Spinal cord (tissue), 10 donors: ENCODE results near the gene ISG20L2. TPM values are rescaled to one million over a fixed set of nuclear protein-coding genes. Genes with fewer than 3 reads are reported as not detected.

Experiments
- DNase-seq, 6 donors: peaks; one replicate each; pipeline versions ENCODE4 v3.0.0 to v3.0.0-alpha.2; 2013 to 2015; ENCODE audit warnings: low spot score in 6 of 6, low read depth in 4 of 6
- H3K27ac ChIP-seq: one replicate; pipeline ENCODE4 v1.5.1; 2013; ENCODE audit warnings: low read depth, low read length, control low read depth
- H3K27me3 ChIP-seq: one replicate; pipeline ENCODE4 v1.6.1; 2013; ENCODE audit warnings: low read length; ENCODE audit not compliant: control insufficient read depth, insufficient read depth
- H3K36me3 ChIP-seq: one replicate; pipeline ENCODE4 v1.6.1; 2013; ENCODE audit warnings: low read length; ENCODE audit not compliant: control insufficient read depth, insufficient read depth
- H3K4me1 ChIP-seq: one replicate; pipeline ENCODE4 v1.6.1; 2013; ENCODE audit warnings: low read length; ENCODE audit not compliant: control insufficient read depth, insufficient read depth
- H3K4me3 ChIP-seq: one replicate; pipeline ENCODE4 v1.5.1; 2013; ENCODE audit warnings: low read depth, low read length, control low read depth
- H3K9me3 ChIP-seq: one replicate; pipeline ENCODE4 v1.6.1; 2013; ENCODE audit warnings: low read length; ENCODE audit not compliant: control insufficient read depth, insufficient read depth
- WGBS: methylation state at CpG from one replicate; pipeline ENCODE4 v1.1.5; 2013; ENCODE audit warnings: missing lambda C conversion rate; ENCODE audit not compliant: insufficient coverage; 5-methylcytosine and 5-hydroxymethylcytosine counted together
- polyA plus RNA-seq, 2 donors: library from polyadenylated mRNA; unstranded; fragments of 120-200 nt; gene quantifications; one replicate each; pipeline ENCODE4 v1.2.1, GENCODE V29; 2013; ENCODE audit not compliant: insufficient read length in 2 of 2
- total RNA-seq, 2 donors: library from RNA; depleted of rRNA in 1 of 2; stranded (reverse); fragments of 120-200 nt in 1 of 2; fragments of >200 nt in 1 of 2; gene quantifications; one replicate each; pipeline versions ENCODE4 v1.2.3 to v1.2.4, GENCODE V29; 2013 to 2014
- donor health status: healthy.

Gene ISG20L2
- total and polyA plus RNA-seq, 4 donors = 9.2 to 39.2 (median 32.0) TPM

- 51% methylated on average over 4 of the region's 7 CpGs for WGBS
- H3K4me1 ChIP-seq = peaks cover 40% of the 10 kb centered on the region
- peak overlapping the region; percentile 92 for H3K4me3 ChIP-seq
- H3K27me3 ChIP-seq = no peaks in the 10 kb centered on the region
- DNase-seq = no peak
- peaks cover 27% of the 10 kb centered on the region for H3K36me3 ChIP-seq
- H3K9me3 ChIP-seq = no peaks in the 10 kb centered on the region
- no peak overlapping the region for H3K27ac ChIP-seq
These were observed 1.1 kb downstream of the ISG20L2 start for GRCh38 chr1:156727492-156727891.

GRCh38 chr1:156726549-156727226 lies 1.9 kb downstream of the ISG20L2 start:
- peaks cover 40% of the 10 kb centered on the region for H3K4me1 ChIP-seq
- no peak overlapping the region for H3K27ac ChIP-seq
- H3K36me3 ChIP-seq = peaks cover 25% of the 10 kb centered on the region
- H3K9me3 ChIP-seq = no peaks in the 10 kb centered on the region
- DNase-seq = no peak
- no peak overlapping the region for H3K4me3 ChIP-seq
- H3K27me3 ChIP-seq = no peaks in the 10 kb centered on the region
- WGBS = 46% methylated on average over 8 of the region's 15 CpGs

DNA sequence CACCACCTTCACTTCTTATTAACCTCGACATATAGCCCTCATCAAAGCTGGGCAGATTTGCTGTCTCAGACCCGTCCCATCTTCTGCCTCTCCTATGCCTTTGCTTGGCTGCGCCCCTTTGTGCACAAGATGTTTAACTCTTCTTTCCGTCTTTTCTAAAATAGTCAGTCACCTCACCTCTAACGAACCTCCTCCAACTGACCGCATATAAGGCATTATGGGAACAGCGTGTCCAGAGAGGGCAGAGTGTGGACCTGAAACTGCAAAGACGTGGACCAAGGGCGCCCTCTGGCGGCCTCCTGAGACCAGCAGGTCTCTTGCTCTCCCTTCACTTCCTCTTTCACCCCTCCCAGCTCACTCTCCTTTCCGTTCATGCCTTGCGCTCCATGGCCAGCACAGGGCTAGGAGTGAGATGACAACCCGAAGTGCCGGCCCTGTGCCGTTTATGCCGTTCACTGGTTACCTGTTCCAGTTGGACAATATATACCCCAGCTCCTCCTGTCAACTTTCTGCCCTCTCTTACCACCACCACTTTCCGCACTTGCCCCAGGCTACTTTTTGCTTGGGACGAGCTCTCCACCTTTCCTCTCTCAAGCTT lies 2.8 kb downstream of the ISG20L2 start:
- H3K36me3 ChIP-seq = peaks cover 33% of the 10 kb centered on the region
- no peaks in the 10 kb centered on the region for H3K9me3 ChIP-seq
- peak in 2 of 6 donors; percentile 93 for DNase-seq
- H3K4me1 ChIP-seq = peaks cover 40% of the 10 kb centered on the region
- H3K4me3 ChIP-seq = peak overlapping the region; percentile 26
- H3K27ac ChIP-seq = no peak overlapping the region
- WGBS = 18% methylated on average over 18 of the region's 18 CpGs
- H3K27me3 ChIP-seq = no peaks in the 10 kb centered on the region

DNA sequence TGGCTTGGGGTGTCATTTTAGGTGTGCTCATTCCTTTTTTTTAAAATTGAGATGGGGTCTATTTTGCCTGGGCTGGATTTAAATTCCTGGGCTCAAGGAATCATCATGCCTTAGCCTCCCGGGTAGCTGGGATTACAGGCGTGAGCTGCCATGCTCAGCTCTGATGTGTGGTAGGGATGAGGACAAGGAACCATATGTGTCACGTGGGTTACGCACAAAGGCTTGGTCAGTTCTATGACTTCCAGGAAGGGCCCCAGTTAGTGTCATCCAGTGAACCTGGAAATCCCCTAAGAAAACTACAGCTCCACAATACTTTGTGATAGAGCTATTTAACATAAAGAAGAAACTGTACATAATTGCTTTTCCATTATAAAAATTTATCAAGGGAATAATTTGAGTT lies 7.0 kb downstream of the ISG20L2 start:
- peaks cover 23% of the 10 kb centered on the region for H3K4me1 ChIP-seq
- no peaks in the 10 kb centered on the region for H3K27me3 ChIP-seq
- WGBS = 79% methylated on average over 2 of the region's 4 CpGs
- DNase-seq = no peak
- H3K9me3 ChIP-seq = no peaks in the 10 kb centered on the region
- H3K27ac ChIP-seq = no peak overlapping the region
- H3K4me3 ChIP-seq = no peak overlapping the region
- peaks cover 41% of the 10 kb centered on the region for H3K36me3 ChIP-seq

- Histone ChIP-seq H3K9me3 (no peaks in the 10 kb centered on the region), H3K4me3 (no peak overlapping the region), H3K36me3 (peaks cover 39% of the 10 kb centered on the region), H3K27me3 (no peaks in the 10 kb centered on the region), H3K27ac (no peak overlapping the region), H3K4me1 (peaks cover 19% of the 10 kb centered on the region)
- WGBS = 75% methylated on average over 2 of the region's 2 CpGs
- DNase-seq = no peak
These were observed 7.4 kb downstream of the ISG20L2 start for GRCh38 chr1:156721131-156721530.

GRCh38 chr1:156717351-156717750 lies 11.2 kb downstream of the ISG20L2 start:
- H3K9me3 ChIP-seq = no peaks in the 10 kb centered on the region
- H3K4me3 ChIP-seq = no peak overlapping the region
- H3K27ac ChIP-seq = no peak overlapping the region
- no peaks in the 10 kb centered on the region for H3K4me1 ChIP-seq
- H3K36me3 ChIP-seq = peaks cover 27% of the 10 kb centered on the region
- DNase-seq = peak in 1 of 6 donors; percentile 31
- WGBS = 33% methylated on average over 3 of the region's 4 CpGs
- no peaks in the 10 kb centered on the region for H3K27me3 ChIP-seq

GRCh38 chr1:156714830-156715229 lies 13.7 kb downstream of the ISG20L2 start:
- Histone ChIP-seq H3K4me3 (no peak overlapping the region), H3K27me3 (no peaks in the 10 kb centered on the region), H3K4me1 (peaks cover 16% of the 10 kb centered on the region), H3K27ac (no peak overlapping the region), H3K9me3 (no peaks in the 10 kb centered on the region), H3K36me3 (peaks cover 12% of the 10 kb centered on the region)
- DNase-seq = no peak
- 79% methylated on average over 3 of the region's 3 CpGs for WGBS

DNA sequence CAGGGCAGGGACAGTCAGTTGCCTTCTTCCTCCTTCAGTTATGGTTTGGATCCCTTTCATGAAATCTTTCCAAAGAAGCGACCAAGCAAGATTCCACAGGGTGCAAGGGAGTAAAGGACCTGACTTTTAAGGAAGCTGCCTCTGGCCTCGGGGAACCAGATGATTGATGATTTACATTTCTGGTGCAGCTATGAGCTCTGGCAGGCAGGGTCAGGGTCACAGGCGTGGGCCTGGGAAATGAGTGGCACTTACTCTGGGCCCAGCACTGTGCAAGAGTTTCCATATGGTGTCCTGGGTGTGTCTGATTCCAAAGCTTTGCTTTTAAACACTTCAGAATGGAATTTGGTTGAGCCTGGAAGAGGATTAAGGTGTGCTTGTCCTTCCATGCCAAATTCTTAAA lies 15.9 kb downstream of the ISG20L2 start:
- no peak overlapping the region for H3K27ac ChIP-seq
- H3K36me3 ChIP-seq = peaks cover 7% of the 10 kb centered on the region
- DNase-seq = no peak
- H3K4me1 ChIP-seq = peaks cover 33% of the 10 kb centered on the region
- no peaks in the 10 kb centered on the region for H3K27me3 ChIP-seq
- H3K9me3 ChIP-seq = no peaks in the 10 kb centered on the region
- no peak overlapping the region for H3K4me3 ChIP-seq
- 47% methylated on average over 2 of the region's 3 CpGs for WGBS

DNA sequence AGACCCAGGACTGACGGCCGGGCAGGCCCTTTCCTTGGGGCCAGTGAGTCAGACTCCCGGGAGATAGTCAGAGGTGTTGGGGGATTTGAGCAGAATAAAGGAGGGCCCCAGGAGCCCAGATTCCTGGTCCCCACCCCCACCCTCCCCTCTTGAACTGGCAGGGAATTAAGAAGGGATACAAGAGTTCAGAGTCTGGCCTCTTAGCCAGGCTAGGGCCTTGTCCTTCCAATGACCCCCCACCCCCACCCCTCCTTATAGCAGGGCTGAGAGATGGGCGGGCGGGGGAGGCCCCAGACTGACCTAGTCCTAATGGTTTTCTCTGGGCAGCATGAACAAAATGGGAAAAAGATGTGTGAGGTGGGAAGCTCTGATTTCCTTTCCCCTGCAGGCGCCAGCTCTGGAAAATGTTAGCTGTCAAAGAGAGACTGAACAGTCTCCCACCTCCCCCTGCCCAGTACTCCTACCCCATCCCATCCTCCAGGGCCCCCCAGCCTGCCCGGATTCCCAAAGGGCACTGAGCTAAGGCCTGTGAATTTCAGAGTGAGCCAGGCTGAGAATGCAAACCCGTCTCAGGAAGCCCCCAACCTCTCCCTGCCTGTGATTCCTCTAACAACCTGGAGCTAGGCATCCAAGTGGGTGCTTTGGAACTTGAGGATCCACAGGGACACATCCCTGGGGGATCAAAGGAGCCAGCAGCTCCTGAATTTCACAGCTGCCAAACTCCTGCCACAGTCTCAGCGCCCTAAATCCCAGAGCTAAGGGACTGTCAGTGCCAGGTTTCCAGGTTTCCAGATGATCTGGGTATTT lies 17.4 kb downstream of the ISG20L2 start:
- peak overlapping the region; percentile 33 for H3K27ac ChIP-seq
- WGBS = 34% methylated on average over 3 of the region's 9 CpGs
- H3K4me1 ChIP-seq = peaks cover 47% of the 10 kb centered on the region

More for the DNA sequence above, 17.4 kb downstream of the ISG20L2 start:
- Histone ChIP-seq H3K9me3 (no peaks in the 10 kb centered on the region), H3K36me3 (peaks cover 7% of the 10 kb centered on the region), H3K27me3 (no peaks in the 10 kb centered on the region), H3K4me3 (no peak overlapping the region)
- DNase-seq = no peak
